NCI-H2107 treated with DMSO at 0.1 percent for 48 hours (cell line): ENCODE results near the gene OR1J2.
A peak's percentile ranks its signal among the peaks of the same experiment; 100 is the strongest.
"Not testable (repeated sequence)": the region's sequence is repeated elsewhere in the genome, so short reads cannot be mapped to it uniquely, and the experiment has no call there.

Source experiments
- DNase-seq: peaks from one replicate; lab custom pipeline; 2025; ENCODE audit not compliant: unreplicated experiment; lab: John Stamatoyannopoulos, UW

Gene OR1J2, protein sequence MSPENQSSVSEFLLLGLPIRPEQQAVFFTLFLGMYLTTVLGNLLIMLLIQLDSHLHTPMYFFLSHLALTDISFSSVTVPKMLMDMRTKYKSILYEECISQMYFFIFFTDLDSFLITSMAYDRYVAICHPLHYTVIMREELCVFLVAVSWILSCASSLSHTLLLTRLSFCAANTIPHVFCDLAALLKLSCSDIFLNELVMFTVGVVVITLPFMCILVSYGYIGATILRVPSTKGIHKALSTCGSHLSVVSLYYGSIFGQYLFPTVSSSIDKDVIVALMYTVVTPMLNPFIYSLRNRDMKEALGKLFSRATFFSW

DNA sequence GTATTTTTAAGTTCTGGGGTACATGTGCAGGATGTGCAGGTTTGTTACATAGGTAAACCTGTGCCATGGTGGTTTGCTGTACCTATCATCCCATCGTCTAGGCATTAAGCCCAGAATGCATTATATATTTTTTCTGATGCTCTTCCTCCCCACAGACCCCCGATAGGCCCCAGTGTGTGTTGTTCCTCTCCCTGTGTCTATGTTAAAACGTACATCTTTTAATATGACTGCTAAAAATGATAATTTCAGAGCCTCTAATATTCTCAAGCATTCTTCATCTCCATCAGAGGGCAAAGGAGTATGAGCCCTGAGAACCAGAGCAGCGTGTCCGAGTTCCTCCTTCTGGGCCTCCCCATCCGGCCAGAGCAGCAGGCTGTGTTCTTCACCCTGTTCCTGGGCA lies at the start of gene OR1J2:
TSS of gene OR1J2 (plus strand) at position 301 of the 400 bp plus-strand sequence. CDS start at position 301, 0 bp downstream.
- no peak for DNase-seq

DNA sequence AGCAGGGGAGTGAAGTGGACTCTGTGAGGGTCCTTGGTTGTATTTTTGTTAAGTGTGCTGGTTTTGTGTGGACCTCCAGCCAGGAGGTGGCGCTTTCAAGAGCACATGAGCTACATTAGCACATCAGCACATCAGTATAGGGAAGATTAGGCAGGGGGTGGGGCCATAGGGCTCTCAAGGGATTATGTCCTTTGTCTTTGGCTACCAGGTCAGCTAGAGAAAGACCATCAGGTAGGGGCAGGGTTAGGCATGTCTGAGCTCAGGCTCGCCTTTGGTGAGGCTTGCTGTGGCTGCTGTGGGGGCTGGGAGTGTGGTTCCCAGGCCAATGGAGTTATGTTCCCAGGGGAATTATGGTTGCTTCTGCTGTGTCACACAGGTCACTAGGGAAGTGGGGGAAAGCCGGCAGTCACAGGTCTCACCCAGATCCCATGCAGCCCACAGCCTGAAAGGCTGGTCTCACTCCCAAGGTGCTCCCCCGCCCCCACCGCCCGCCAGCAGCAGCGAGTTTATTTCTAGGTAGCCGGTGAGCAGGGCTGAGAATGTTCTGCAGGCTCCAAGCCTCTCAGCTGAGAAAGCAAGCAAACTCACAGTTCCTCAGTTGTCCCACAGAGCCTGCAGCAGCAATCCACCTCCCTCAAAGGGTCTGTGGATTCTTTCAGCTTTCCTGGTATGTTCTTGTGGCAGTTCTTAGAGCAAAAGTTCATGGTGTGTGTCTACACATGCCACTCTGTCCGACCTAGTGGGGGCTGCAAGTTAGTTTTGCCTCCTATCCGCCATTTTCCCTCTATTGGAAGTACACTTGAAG lies 46.6 kb upstream of the OR1J2 start:
- DNase-seq, result peak; percentile 48

DNA sequence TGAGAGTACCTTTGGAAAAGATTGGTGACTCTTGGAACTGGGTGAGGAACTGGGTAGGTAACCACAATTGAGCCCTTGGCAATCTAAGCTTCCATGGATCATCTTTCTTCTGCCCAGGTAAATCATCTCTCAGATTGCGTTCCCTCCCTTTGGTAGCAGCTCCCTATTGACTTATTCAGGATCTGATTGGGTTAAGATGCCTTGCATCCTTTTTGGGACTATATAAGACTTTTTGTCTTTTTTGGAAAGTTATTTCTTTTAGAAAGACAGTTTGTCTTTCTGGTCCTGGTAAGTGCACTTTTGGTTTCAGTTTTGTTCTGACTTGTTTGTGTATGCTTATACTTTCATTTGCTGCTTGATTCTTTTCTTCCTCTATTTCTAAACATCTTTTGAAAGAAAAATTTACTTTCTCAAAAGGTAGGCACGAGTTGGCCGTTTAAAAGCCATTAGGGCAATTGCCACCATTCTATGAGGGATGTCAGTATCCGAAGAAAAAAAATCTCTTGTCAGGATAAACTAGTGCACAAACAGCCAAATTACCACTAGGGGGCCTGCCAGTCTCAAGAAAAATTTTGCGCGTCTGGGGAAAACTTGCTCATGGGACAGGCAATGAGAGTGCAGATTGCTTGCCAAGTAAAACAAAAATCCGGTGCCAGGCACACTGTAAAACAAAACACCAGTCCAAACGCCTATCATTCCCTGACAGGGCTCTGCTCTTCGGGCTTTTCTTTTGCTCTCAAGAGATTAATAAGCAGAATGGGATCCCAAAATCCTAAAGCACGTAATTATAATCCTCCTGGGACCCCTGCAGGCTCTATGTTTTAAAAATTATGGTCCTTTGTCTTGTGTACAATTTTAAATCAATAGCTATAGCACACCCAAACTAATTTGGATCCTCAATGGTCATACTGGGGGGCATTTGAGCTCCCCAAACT lies 45.7 kb upstream of the OR1J2 start:
- DNase-seq, result peak; percentile 78

DNA sequence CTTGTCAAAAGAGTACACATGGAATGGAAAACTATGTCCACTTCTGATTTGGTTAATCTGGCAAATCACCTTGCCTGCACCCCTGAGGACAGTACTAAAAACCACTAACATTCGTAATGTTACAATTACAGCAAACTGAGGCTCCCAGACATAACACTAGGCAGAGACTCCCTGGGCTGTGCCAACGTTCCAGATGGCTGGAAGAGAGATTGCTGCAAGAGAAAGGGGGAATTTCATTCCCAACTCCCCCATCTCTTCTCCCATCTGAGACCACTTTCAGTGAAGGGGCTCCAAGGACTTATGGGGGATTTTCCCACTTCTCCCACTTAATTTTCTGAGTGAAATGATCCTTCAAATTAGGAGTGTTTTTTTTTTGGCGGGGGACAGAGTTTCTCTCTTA lies 44.1 kb upstream of the OR1J2 start:
- no peak for DNase-seq

DNA sequence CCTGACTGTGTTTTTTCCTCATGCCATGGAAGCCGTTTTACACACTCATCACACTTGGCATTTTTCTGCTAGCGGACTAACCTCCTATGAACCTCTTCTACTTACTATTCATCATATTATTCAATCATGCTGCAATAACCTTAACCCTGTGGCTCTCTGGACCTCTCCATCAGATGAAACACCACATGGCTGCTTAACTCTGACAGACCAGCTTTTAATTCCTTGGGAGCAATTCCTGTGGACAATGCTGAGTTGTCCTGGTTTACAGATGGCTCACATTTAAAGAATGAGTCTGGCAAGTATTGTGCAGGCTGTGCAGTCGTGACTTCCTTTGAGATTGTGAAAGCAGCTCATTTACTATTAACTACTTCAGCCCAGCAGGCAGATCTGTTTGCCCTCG lies 41.9 kb upstream of the OR1J2 start:
- DNase-seq, result no peak

DNA sequence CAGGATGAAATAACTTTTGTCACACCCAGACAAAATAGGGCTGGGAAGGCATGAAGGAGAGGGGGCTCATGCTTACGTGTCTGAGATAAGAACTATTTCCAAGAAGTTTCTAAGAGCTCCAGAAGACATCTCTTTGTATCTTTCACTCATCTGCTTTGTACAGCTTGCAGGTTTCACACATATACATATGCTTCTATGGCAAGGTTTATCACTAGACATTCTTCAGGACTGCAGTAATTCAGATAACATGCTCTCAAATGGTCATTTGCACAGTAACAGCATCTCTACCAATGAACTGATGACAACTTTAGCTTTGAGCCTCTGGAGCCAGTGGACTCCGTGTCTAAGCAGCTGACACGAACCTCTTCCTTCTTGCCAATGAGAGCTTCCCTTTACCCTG lies 36.0 kb upstream of the OR1J2 start:
- no peak for DNase-seq

DNA sequence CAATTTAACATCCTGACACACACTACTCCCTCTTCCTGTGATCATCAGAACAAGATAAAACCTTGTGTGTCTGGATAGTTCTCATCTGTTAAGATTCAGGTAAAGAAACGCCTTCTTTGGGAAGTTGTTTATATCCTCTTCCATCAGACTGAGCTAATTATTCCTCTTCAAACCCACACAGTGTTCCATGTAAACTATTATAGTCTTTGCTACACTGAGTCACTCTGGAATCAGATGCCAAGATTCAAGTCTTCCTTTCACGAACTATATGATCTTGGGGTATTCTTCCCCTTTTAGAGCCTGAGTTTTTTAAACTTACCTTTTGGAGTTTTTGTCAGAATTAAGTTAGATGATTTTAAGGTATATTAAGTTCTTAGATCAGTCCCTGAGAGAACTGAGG lies 34.9 kb upstream of the OR1J2 start:
- DNase-seq, result no peak

DNA sequence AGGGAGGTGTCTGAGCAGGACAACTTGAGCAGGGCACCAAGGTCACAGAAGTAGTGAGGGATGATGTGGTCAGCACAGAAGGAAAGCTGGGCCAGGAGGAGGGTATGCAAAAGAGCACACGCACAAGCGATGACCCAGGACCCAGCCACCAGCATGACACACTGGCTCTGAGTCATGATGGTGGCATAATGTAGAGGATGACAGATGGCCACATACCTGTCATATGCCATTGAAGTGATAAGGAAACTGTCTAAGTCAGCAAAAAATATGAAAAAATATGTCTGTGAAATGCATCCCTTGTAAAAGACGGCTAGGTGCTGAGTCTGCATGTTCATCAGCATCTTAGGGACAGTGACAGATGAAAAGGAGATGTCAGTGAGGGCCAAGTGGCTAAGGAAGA lies 33.3 kb upstream of the OR1J2 start:
- no peak for DNase-seq

DNA sequence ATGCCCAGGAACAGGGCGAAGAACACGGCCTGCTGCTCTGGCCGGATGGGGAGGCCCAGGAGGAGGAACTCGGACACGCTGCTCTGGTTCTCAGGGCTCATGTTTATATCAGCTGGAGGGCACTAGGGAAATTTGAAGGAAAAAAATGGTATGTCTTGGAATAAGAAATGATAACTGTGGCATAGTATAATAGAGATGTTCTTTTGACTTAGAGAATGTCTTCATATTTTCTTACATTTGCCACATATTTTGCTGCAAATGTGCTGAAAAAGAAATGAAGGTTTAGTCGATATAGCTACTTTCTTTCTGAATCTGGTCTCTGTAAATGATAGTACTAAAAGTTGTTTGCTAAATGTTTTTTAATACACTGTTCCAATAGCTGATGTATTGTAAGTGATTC lies 32.8 kb upstream of the OR1J2 start, which contains the start of gene OR1J1:
TSS of gene OR1J1 (minus strand) at position 101 of the 400 bp plus-strand sequence. CDS start at position 101, 0 bp downstream.
- DNase-seq, result no peak

DNA sequence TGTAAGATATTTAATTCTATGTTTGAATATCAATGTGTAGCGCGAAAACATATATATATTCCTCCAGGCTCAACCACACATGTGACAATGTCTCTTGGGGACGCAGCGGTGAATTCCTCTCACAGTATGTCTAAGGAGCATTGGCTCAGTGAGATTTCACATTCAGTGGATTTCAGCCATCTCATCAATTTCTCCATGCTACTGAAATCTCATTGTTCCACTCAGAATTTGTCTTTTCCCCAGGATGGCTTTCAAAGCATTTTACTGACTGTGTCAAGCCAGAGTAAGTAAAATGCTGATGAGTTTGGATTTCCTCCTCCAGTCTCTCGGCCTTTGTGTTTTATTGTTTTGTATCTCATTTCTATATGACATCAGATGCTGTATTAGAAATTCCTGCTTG lies 31.5 kb upstream of the OR1J2 start:
- no peak for DNase-seq

DNA sequence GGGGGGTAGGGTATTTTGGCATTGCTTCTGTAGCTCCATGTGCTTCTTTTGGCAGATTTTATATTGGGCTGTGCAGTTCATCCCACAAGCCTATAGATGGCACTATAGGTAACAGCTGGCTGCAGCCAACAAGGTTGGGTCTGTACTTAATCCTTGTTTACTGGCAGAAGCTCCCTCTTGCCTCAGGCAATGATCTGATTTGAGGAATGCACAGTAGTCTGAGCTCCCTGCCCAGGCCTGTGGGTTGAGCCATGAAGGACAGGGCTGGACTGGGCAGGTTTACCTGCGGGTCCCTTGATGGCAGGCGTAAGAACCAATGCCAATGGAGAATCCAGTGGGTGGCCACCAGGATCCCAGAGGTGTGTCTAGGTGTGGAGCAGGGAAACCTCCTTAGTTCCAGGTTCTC lies 11.7 kb upstream of the OR1J2 start:
- no peak for DNase-seq

DNA sequence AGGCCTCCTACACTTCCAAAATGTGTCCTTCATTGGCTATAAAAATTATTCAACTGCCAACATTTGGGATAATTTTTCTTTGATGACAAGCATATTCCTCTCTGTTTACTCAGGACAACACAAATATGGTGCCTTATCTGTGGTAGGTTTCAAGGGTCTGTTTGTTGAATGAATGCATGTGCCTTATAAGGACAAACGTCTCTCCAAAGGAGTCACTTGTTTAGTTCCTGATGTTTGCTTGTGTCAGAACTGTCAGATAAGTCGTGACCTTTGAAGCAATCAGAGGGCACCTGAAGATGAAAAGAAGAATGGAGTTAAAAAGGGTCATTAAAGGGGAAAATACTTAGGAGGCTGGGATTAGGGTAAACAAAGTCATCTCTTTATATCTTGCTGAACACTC lies 3.6 kb upstream of the OR1J2 start:
- DNase-seq, result no peak

DNA sequence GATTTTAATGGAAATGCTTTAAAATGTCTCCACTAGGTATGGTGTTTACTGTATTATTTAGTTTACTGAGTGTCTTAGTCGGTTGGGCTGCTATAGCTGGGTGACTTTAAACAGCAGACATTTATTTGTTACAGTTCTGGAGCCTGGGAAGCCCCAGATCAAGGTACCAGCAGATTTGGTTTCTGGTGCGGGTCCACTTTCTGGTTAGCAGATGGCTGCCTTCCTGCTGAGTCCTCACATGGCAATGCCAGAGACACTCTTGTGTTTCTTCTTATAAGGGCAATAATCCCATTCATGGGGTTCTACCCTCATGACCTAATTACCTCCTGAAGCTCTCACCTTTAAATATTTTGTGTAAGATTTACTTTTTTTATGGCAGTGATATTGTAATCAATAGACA lies 7.6 kb downstream of the OR1J2 start:
- no peak for DNase-seq

DNA sequence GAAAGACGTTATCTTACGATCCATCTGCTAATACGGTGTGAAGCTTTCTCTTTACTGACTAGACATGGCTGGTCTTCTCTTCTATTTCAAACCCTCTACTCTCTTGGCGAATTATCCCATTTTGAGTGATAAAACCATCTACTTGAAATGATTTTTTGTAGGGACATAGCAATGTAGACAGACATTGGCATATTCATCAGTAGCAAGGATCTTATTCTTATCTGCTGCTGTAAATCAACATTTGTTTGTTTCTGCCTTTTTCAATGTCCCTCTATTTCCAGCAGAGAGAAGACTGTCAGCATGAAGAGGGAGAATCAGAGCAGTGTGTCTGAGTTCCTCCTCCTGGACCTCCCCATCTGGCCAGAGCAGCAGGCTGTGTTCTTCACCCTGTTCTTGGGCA lies 8.2 kb downstream of the OR1J2 start, which contains the start of gene OR1J4:
TSS of gene OR1J4 (plus strand) at position 301 of the 400 bp plus-strand sequence. CDS start at position 301, 0 bp downstream.
- no peak for DNase-seq

DNA sequence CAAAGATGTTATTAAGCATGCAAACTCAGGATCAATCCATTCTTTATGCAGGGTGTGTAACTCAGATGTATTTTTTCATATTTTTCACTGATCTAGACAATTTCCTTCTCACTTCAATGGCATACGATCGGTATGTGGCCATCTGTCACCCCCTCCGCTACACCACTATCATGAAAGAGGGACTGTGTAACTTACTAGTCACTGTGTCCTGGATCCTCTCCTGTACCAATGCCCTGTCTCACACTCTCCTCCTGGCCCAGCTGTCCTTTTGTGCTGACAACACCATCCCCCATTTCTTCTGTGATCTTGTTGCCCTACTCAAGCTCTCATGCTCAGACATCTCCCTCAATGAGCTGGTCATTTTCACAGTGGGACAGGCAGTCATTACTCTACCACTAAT lies 8.8 kb downstream of the OR1J2 start:
- no peak for DNase-seq

DNA sequence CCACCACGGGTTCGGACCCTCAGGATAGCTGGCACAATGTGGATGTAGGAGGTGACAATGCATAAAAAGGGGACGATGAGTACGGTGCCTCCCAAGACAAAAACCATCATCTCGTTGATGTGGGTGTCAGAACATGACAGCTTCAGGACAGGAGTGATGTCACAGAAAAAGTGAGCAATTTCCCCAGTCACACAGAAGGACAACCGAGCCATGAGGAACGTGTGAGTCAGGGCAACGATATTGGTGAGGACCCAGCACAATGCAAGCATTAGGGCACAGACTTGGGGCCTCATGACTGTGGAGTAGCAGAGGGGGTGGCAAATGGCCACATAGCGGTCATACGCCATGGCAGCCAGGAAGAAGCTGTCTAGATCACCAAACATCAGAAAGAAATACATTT lies 16.0 kb downstream of the OR1J2 start:
- no peak for DNase-seq

DNA sequence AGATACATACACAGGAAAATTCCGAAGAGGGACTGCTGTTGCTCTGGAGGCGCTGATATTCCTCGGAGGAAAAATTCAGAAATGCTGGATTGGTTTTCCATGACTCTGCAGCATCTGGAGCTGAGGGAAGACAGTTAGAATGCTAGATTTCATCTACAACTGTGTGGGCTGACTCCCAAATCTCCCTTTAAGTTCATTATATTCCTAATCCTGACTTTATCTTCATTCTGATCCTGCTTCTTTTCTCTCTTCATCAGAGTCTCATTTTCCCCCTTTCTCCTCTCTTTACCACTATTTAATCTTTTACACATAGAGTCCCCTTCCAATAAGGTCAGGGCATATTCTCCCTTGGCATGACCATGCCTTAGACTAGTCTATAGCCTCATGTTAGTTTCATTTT lies 16.6 kb downstream of the OR1J2 start, which contains the start of gene OR1N1:
TSS of gene OR1N1 (minus strand) at position 101 of the 400 bp plus-strand sequence. CDS start at position 101, 0 bp downstream.
- DNase-seq, result no peak

DNA sequence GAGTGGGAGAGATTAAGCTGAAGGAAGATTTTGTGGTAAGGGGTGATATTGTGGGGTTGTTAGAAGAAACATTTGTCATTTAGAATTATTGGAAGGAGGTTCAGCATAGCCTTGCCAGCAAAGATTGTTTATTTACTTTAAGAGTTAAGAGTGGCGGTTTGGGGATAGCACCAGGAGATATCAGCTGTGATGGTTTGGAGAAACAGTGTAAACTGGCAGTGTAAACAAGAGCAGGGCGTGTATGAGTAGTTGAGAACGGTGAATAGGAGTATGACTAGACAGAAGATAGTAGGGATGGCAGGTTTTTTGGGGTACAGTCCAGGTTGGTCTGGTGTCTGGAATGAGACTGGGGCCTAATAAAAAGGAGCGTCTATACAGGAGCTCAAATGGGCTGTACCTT lies 20.6 kb downstream of the OR1J2 start:
- not testable (repeated sequence) for DNase-seq

DNA sequence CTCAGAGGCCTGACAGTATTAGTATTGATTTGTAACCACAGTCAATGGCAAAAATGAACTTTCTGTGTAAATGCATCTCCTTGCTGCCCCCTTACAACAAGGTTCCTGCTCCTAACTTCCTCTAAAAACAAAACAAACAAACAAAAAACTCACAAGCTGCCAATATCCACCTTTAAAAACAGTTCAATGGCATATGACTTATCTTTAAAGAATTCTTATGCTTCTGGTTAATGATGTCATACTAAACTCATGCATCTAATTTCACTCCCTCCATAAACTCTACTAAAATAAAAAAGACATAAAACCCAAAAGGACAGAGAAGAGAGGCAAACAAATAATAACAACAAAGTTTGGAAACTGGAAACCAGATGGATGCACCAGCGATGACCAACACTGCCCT lies 25.5 kb downstream of the OR1J2 start:
- no peak for DNase-seq

DNA sequence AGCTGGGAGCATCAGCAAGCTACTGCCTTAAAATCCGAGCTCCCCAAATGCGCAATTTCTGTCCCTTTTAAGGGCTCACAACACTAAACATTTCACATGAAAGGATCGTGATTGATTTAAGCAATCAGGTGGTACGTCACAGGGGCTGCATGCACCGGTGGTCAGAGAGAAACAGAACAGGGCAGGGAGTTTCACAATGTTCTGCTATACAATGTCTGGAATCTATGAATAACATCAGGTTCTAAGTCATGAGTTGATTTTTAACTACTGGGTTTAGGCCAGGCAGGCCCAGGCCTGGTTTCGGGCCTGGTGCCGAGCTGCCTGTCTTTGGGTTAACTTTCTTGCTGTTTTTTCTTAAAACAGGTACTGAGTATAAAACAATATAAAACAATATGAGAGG lies 26.5 kb downstream of the OR1J2 start:
- DNase-seq, result not testable (repeated sequence)

DNA sequence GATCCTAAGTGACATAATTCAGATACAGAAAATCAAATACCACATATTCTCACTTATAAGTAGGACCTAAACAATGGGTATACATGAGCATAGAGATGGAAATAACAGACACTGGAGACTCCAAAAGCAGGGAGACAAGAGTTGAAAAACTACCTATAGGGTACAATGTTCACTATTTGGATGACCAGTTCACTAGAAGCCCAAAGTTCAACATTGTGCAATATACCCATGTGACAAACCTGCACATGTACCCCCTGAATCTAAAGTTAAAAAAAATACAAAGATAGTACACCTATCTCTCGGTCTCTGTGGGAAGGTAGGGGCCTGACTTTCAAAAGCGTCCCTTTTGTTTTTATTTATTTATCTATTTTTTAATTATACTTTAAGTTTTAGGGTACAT lies 28.2 kb downstream of the OR1J2 start:
- DNase-seq, result no peak
